GM12878 (cell line): ENCODE results near the gene MSH3. TPM values are rescaled to one million over a fixed set of nuclear protein-coding genes. Genes with fewer than 3 reads are reported as not detected.

Experiments
- ATAC-seq: fragments of 200-7000 bp; cut with Tn5 transposase; 3 replicates; pipeline ENCODE4 v1.9.1; 2020; ENCODE audit warnings: mild to moderate bottlenecking, moderate library complexity
- BruUV-seq: library from RNA; stranded (reverse); fragments of 400-500 nt; replicated peaks from 2 replicates; lab custom pipeline; 2021; lab: Mats Ljungman, UMichigan
- CTCF ChIA-PET: fragments of 300-600 bp; sonication (Branson Sonifier 250); formaldehyde crosslinking; extraction: SDS; loops from one replicate; lab custom pipeline; 2021; ENCODE audit warnings: inconsistent platforms; lab: Yijun Ruan, JAX
- POLR2A ChIA-PET: fragments of 350-600 bp; formaldehyde crosslinking; extraction: SDS; loops from one replicate; lab custom pipeline; 2021; ENCODE audit warnings: inconsistent platforms; lab: Charles Lee
- RAD21 ChIA-PET: fragments of 300-600 bp; sonication (Branson Sonifier 250); formaldehyde crosslinking; loops from one replicate; lab custom pipeline; 2023; ENCODE audit warnings: antibody characterized with exemption; ENCODE audit not compliant: unreplicated experiment; lab: Charles Lee
- SMC1A ChIA-PET: fragments of 300-600 bp; sonication (Branson Sonifier 250); formaldehyde crosslinking; loops from one replicate; lab custom pipeline; 2023; ENCODE audit not compliant: unreplicated experiment, uncharacterized antibody; lab: Charles Lee
- DNase-seq: peaks from one replicate; pipeline ENCODE4 v3.0.0-alpha.2; 2011; ENCODE audit warnings: low read depth, low spot score
- FAIRE-seq: peaks from 3 replicates; lab custom pipeline; 2011; peaks lifted over from hg19 to GRCh38; lab: Jason Lieb, UNC
- H2AFZ ChIP-seq: 2 replicates; pipeline ENCODE4 v1.6.0; 2011; ENCODE audit warnings: low read depth, low read length, control low read depth; ENCODE audit not compliant: control insufficient read depth
- H3K27ac ChIP-seq: 2 replicates; pipeline ENCODE4 v1.5.1; 2011; ENCODE audit warnings: control low read depth; ENCODE audit not compliant: control insufficient read depth, insufficient read depth
- H3K27me3 ChIP-seq, 2 experiments: replicated peaks in 1 of 2; 2 replicates each; pipeline versions ENCODE4 v1.6.0 to v1.6.1; 2011; ENCODE audit warnings: low read length in 1 of 2; ENCODE audit not compliant: control insufficient read depth in 2 of 2, insufficient read depth in 2 of 2
- H3K36me3 ChIP-seq, 2 experiments: 2 replicates each; pipeline ENCODE4 v1.5.1; 2011; ENCODE audit warnings: low read length in 1 of 2; ENCODE audit not compliant: control insufficient read depth in 2 of 2, insufficient read depth in 2 of 2
- H3K4me1 ChIP-seq: 2 replicates; pipeline ENCODE4 v1.6.1; 2011; ENCODE audit warnings: mild to moderate bottlenecking, low read length, moderate library complexity, mixed read lengths; ENCODE audit not compliant: control insufficient read depth, insufficient read depth
- H3K4me2 ChIP-seq: 2 replicates; pipeline ENCODE4 v1.6.0; 2011; ENCODE audit warnings: control low read depth; ENCODE audit not compliant: control insufficient read depth, insufficient read depth
- H3K4me3 ChIP-seq: fragments of 200-600 bp; sonication (generic); 2 replicates; pipeline ENCODE4 v1.5.1; 2016
- H3K79me2 ChIP-seq: 2 replicates; pipeline ENCODE4 v1.6.0; 2011; ENCODE audit warnings: low read length; ENCODE audit not compliant: control insufficient read depth, insufficient read depth
- H3K9ac ChIP-seq: 2 replicates; pipeline ENCODE4 v1.8.0; 2011; ENCODE audit warnings: low read length, control low read depth, mixed read lengths; ENCODE audit not compliant: control insufficient read depth, insufficient read depth
- H3K9me3 ChIP-seq: replicated peaks from 3 replicates; pipeline ENCODE4 v1.5.1; 2011; ENCODE audit warnings: mild to moderate bottlenecking, low read length; ENCODE audit not compliant: control insufficient read depth, insufficient read depth
- H4K20me1 ChIP-seq: 2 replicates; pipeline ENCODE4 v1.6.0; 2011; ENCODE audit not compliant: control insufficient read depth, insufficient read depth
- EED ChIP-seq: sonication (generic); IDR thresholded peaks from 2 replicates; pipeline ENCODE4 v1.6.1; 2016; ENCODE audit warnings: antibody characterized with exemption, low read depth
- EP300 ChIP-seq, 2 experiments: fragments of 150-350 bp in 1 of 2; IDR thresholded peaks; 2 replicates each; pipeline ENCODE4 v1.6.1; 2011 to 2012; ENCODE audit warnings: low read depth in 2 of 2, low read length in 2 of 2, borderline replicate concordance in 1 of 2, improper control_type of control experiment in 1 of 2, inconsistent platforms in 1 of 2; ENCODE audit not compliant: control insufficient read depth in 1 of 2
- FOXM1 ChIP-seq: IDR thresholded peaks from 2 replicates; pipeline ENCODE4 v1.6.1; 2012; ENCODE audit warnings: low read depth, mild to moderate bottlenecking, inconsistent platforms, low read length, moderate library complexity
- NFYB ChIP-seq: IDR thresholded peaks from 2 replicates; pipeline ENCODE4 v1.6.1; 2011; ENCODE audit warnings: low read depth, mild to moderate bottlenecking, low read length, improper control_type of control experiment, moderate library complexity; ENCODE audit not compliant: insufficient read depth
- NR2F1 ChIP-seq: fragments of 450-650 bp; conservative IDR thresholded peaks from 2 replicates; pipeline ENCODE4 v1.6.1; 2017; ENCODE audit warnings: mild to moderate bottlenecking
- PAX5 ChIP-seq: IDR thresholded peaks from 2 replicates; pipeline ENCODE4 v1.6.1; 2011; ENCODE audit warnings: low read depth, low read length, borderline replicate concordance
- POLR2AphosphoS2 ChIP-seq: IDR thresholded peaks from 2 replicates; pipeline ENCODE4 v1.6.1; 2011; ENCODE audit warnings: low read depth, mild to moderate bottlenecking, low read length, improper control_type of control experiment, moderate library complexity
- SPI1 ChIP-seq: IDR thresholded peaks from 2 replicates; pipeline ENCODE4 v1.6.1; 2011; ENCODE audit warnings: low read depth, mild to moderate bottlenecking, low read length, moderate library complexity, borderline replicate concordance; ENCODE audit not compliant: insufficient read depth
- TAF1 ChIP-seq: IDR thresholded peaks from 2 replicates; pipeline ENCODE4 v1.6.1; 2011; ENCODE audit warnings: mild to moderate bottlenecking, low read depth, low read length, borderline replicate concordance
- TBL1XR1 ChIP-seq: IDR thresholded peaks from 2 replicates; pipeline ENCODE4 v1.6.1; 2012; ENCODE audit warnings: low read depth, low read length, improper control_type of control experiment
- WGBS: methylation state at CpG from one replicate; pipeline ENCODE4 v1.1.6; 2016; ENCODE audit warnings: low lambda C conversion rate; ENCODE audit not compliant: insufficient replicate concordance, insufficient coverage; ENCODE audit errors: missing lambda C conversion rate; 5-methylcytosine and 5-hydroxymethylcytosine counted together
- in situ Hi-C: fragments of 300-500 bp; cut with MboI; formaldehyde crosslinking; loops from 9 replicates; pipeline ENCODE4 v1.14.3; 2018; ENCODE audit warnings: mixed read lengths
- intact Hi-C: fragments of 100-400 bp; cut with micrococcal nuclease; formaldehyde crosslinking; loops from one replicate; pipeline ENCODE4 v1.14.2; 2022; ENCODE audit not compliant: unreplicated experiment
- polyA plus RNA-seq, 11 experiments: library from polyadenylated mRNA; depleted of rRNA in 4 of 11; unstranded in 6 of 11; stranded (reverse) in 5 of 11; fragments of >200 nt; fragmentation: Nextera tagmentation in 4 of 11; fragmentation: Illumina TruSeq in 1 of 11; extraction: Ambion mirVana in 4 of 11; extraction: Trizol in 1 of 11; gene quantifications; 1 replicate in 1 of 11; 2 replicates in 10 of 11; pipeline versions ENCODE4 v1.2.1 to v1.2.3, GENCODE V29; 2011 to 2016; ENCODE audit warnings: inconsistent platforms in 2 of 11, missing spikeins in 2 of 11, low read depth in 1 of 11
- total RNA-seq, 4 experiments: library from RNA; depleted of rRNA in 3 of 4; stranded (reverse); fragments of >200 nt in 3 of 4; fragmentation: Illumina TruSeq in 1 of 4; extraction: Trizol in 1 of 4; gene quantifications; 2 replicates each; pipeline versions ENCODE4 v1.2.1 to v1.2.3, GENCODE V29; 2013 to 2021
- TF ChIP-seq, protein P1 (sequence below): fragments of 450-650 bp; formaldehyde crosslinking; IDR thresholded peaks from 2 replicates; pipeline ENCODE4 v1.4.0; 2022; ENCODE audit warnings: mild to moderate bottlenecking, moderate library complexity
- TF ChIP-seq, protein P2 (sequence below): fragments of 150-350 bp; IDR thresholded peaks from 2 replicates; pipeline ENCODE4 v1.6.1; 2016; ENCODE audit warnings: low read depth, low read length
- TF ChIP-seq, protein P3 (sequence below): IDR thresholded peaks from 2 replicates; pipeline ENCODE4 v1.6.1; 2012; ENCODE audit warnings: low read depth, low read length, improper control_type of control experiment
- TF ChIP-seq, protein P4 (sequence below): fragments of 450-650 bp; IDR thresholded peaks from 2 replicates; pipeline ENCODE4 v1.6.1; 2017; ENCODE audit warnings: borderline replicate concordance

The MSH3 gene
- total and polyA plus RNA-seq, 10 of the 15 experiments (the other 5 are each of a cell fraction or from before 2014, with no cell fraction given) = 4.7 to 17.5 (median 12.2) TPM

DNA sequence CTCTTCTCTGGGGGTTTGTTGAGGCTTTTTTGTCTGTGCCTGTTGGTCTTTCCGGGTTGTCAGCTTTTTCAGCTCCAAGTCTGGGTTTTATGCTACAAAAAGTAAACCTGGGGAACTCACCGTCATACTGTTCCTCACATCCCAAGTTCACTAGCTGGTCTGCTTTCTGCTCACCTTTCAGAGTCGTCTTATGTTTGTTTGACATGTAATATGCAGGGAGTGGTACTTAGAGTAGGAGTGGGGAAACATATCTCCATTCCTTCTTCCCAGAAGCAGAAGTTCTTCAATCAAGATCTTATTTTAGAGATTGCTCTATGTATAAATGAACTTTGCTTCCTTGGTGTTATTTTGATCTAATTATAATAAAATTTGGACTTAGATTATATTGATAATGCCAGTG is 42.0 kb downstream of the MSH3 start:
- intact Hi-C loops (no loop called here), in situ Hi-C loops (no loop called here)
- H2AFZ ChIP-seq = no peak overlapping the region
- TF ChIP-seq NR2F1 (no peak), TBL1XR1 (no peak), NFYB (no peak), EED (no peak), SPI1 (no peak), PAX5 (no peak), FOXM1 (no peak), POLR2AphosphoS2 (no peak), TAF1 (no peak), EP300 (IDR thresholded peaks at IDR 0.05; ENCODE audit: borderline replicate concordance in 1 of 2, control insufficient read depth in 1 of 2, low read depth in 2 of 2, low read length in 2 of 2) (no peak)
- TF ChIP-seq, protein P1, sequence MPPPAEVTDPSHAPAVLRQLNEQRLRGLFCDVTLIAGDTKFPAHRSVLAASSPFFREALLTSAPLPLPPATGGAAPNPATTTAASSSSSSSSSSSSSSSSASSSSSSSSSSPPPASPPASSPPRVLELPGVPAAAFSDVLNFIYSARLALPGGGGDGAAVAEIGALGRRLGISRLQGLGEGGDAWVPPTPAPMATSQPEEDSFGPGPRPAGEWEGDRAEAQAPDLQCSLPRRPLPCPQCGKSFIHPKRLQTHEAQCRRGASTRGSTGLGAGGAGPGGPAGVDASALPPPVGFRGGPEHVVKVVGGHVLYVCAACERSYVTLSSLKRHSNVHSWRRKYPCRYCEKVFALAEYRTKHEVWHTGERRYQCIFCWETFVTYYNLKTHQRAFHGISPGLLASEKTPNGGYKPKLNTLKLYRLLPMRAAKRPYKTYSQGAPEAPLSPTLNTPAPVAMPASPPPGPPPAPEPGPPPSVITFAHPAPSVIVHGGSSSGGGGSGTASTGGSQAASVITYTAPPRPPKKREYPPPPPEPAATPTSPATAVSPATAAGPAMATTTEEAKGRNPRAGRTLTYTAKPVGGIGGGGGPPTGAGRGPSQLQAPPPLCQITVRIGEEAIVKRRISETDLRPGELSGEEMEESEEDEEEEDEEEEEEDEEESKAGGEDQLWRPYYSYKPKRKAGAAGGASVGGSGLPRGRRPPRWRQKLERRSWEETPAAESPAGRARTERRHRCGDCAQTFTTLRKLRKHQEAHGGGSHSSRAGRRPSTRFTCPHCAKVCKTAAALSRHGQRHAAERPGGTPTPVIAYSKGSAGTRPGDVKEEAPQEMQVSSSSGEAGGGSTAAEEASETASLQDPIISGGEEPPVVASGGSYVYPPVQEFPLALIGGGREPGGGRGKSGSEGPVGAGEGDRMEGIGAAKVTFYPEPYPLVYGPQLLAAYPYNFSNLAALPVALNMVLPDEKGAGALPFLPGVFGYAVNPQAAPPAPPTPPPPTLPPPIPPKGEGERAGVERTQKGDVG (CRISPR knock-in tag) = no peak
- TF ChIP-seq, protein P2, sequence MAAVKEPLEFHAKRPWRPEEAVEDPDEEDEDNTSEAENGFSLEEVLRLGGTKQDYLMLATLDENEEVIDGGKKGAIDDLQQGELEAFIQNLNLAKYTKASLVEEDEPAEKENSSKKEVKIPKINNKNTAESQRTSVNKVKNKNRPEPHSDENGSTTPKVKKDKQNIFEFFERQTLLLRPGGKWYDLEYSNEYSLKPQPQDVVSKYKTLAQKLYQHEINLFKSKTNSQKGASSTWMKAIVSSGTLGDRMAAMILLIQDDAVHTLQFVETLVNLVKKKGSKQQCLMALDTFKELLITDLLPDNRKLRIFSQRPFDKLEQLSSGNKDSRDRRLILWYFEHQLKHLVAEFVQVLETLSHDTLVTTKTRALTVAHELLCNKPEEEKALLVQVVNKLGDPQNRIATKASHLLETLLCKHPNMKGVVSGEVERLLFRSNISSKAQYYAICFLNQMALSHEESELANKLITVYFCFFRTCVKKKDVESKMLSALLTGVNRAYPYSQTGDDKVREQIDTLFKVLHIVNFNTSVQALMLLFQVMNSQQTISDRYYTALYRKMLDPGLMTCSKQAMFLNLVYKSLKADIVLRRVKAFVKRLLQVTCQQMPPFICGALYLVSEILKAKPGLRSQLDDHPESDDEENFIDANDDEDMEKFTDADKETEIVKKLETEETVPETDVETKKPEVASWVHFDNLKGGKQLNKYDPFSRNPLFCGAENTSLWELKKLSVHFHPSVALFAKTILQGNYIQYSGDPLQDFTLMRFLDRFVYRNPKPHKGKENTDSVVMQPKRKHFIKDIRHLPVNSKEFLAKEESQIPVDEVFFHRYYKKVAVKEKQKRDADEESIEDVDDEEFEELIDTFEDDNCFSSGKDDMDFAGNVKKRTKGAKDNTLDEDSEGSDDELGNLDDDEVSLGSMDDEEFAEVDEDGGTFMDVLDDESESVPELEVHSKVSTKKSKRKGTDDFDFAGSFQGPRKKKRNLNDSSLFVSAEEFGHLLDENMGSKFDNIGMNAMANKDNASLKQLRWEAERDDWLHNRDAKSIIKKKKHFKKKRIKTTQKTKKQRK = no peak
- TF ChIP-seq, protein P3, sequence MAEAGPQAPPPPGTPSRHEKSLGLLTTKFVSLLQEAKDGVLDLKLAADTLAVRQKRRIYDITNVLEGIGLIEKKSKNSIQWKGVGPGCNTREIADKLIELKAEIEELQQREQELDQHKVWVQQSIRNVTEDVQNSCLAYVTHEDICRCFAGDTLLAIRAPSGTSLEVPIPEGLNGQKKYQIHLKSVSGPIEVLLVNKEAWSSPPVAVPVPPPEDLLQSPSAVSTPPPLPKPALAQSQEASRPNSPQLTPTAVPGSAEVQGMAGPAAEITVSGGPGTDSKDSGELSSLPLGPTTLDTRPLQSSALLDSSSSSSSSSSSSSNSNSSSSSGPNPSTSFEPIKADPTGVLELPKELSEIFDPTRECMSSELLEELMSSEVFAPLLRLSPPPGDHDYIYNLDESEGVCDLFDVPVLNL = no peak
- TF ChIP-seq, protein P4, sequence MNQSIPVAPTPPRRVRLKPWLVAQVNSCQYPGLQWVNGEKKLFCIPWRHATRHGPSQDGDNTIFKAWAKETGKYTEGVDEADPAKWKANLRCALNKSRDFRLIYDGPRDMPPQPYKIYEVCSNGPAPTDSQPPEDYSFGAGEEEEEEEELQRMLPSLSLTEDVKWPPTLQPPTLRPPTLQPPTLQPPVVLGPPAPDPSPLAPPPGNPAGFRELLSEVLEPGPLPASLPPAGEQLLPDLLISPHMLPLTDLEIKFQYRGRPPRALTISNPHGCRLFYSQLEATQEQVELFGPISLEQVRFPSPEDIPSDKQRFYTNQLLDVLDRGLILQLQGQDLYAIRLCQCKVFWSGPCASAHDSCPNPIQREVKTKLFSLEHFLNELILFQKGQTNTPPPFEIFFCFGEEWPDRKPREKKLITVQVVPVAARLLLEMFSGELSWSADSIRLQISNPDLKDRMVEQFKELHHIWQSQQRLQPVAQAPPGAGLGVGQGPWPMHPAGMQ = no peak
- no peak overlapping the region for H3K27ac ChIP-seq
- H4K20me1 ChIP-seq = no peaks in the 10 kb centered on the region
- H3K9me3 ChIP-seq = no peaks in the 10 kb centered on the region
- no peaks in the 10 kb centered on the region for H3K27me3 ChIP-seq
- ATAC-seq = no peak
- H3K79me2 ChIP-seq = no peaks in the 10 kb centered on the region
- H3K36me3 ChIP-seq = peaks cover 0 to 7% of the 10 kb centered on the region in 2 experiments; a peak in 2 of 4 replicates
- CTCF ChIA-PET = interaction anchor here (1.1 kb wide), 1 partner anchor 24 kb away, joined by 4 read pairs; no protein-coding TSS in a partner anchor
- H3K4me1 ChIP-seq = no peaks in the 10 kb centered on the region
- SMC1A ChIA-PET = interaction anchor here (1.8 kb wide), 1 partner anchor 59 kb away, joined by 5 read pairs; no protein-coding TSS in a partner anchor
- H3K4me3 ChIP-seq = no peak overlapping the region
- no peak for DNase-seq
- POLR2A ChIA-PET = no interaction called here
- no peak overlapping the region for H3K9ac ChIP-seq
- no peak overlapping the region for H3K4me2 ChIP-seq
- RAD21 ChIA-PET = no interaction called here
- FAIRE-seq = no peak
- WGBS = 97% methylated on average over 3 of the region's 3 CpGs
- BruUV-seq = no TSS peak
